Natural killer cell treated with Interleukin-12 subunit alpha and Interleukin-12 subunit beta and Interleukin-15 and Interleukin-18, amount 100 ng/mL, for 72 hours (primary cell): ENCODE measurements around the gene CROCC. TPM values are rescaled to one million over a fixed set of nuclear protein-coding genes. Genes with fewer than 3 reads are reported as not detected.
"Not testable (repeated sequence)": the region's sequence is repeated elsewhere in the genome, so short reads cannot be mapped to it uniquely, and the experiment has no call there.

ENCODE experiments used
- ATAC-seq, 2 donors: fragments of 150-1000 bp; cut with Tn5 transposase in 1 of 2; sonication (Bioruptor Pico), chemical (Tn5 transposase) in 1 of 2; 2 replicates each; pipeline ENCODE4 v1.10.0; 2021
- DNase-seq: peaks from one replicate; pipeline ENCODE4 v3.0.0; 2022; ENCODE audit warnings: low spot score
- H3K27ac Mint-ChIP-seq, 2 donors: 1 replicate in 1 of 2; 2 replicates in 1 of 2; pipeline ENCODE4 v1.8.0; 2022; ENCODE audit warnings: mixed read lengths in 2 of 2, mild to moderate bottlenecking in 1 of 2, moderate library complexity in 1 of 2
- H3K27me3 Mint-ChIP-seq, 2 donors: 1 replicate in 1 of 2; 2 replicates in 1 of 2; pipeline ENCODE4 v1.8.0; 2022; ENCODE audit warnings: mixed read lengths in 2 of 2
- H3K36me3 Mint-ChIP-seq: one replicate; pipeline ENCODE4 v1.8.0; 2022; ENCODE audit warnings: mixed read lengths
- H3K4me1 Mint-ChIP-seq, 2 donors: 1 replicate in 1 of 2; 2 replicates in 1 of 2; pipeline ENCODE4 v1.8.0; 2022; ENCODE audit warnings: low read depth in 2 of 2, mixed read lengths in 2 of 2, mild to moderate bottlenecking in 1 of 2
- H3K4me3 Mint-ChIP-seq: one replicate; pipeline ENCODE4 v1.8.0; 2022; ENCODE audit warnings: mixed read lengths
- H3K9me3 Mint-ChIP-seq: 2 replicates; pipeline ENCODE4 v1.8.0; 2022; ENCODE audit warnings: mixed read lengths
- total RNA-seq, 2 donors: library from RNA; stranded (reverse); gene quantifications; one replicate each; pipeline ENCODE4 v1.2.3, GENCODE V29; 2022

The CROCC gene
- total RNA-seq, 2 donors from 2014 or later = 21.0 to 29.3 TPM

GRCh38 chr1:16954579-16954978 lies 32.8 kb downstream of the CROCC start:
- DNase-seq = no peak
- H3K36me3 Mint-ChIP-seq = no peaks in the 10 kb centered on the region

DNA sequence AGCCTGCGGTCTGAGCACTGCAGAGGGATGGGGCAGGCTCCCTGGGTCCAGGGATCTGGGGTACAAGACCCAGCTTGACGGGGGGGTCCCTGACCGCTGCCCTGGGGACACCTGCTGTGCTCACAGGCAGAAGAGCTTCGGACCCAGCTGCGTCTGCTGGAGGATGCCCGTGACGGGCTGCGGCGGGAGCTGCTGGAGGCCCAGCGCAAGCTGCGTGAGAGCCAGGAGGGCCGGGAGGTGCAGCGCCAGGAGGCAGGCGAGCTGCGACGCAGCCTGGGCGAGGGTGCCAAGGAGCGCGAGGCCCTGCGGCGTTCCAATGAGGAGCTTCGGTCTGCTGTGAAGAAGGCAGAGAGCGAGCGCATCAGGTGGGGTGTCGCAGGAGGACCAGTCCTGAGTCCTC lies 33.5 kb downstream of the CROCC start:
- H3K4me3 Mint-ChIP-seq = no peak overlapping the region
- no peaks in the 10 kb centered on the region for H3K36me3 Mint-ChIP-seq
- ATAC-seq (no peak), DNase-seq (no peak)
- no peak overlapping the region for H3K27ac Mint-ChIP-seq
- H3K4me1 Mint-ChIP-seq = peaks cover 0 to 4% of the 10 kb centered on the region in 2 donors
- no peaks in the 10 kb centered on the region for H3K27me3 Mint-ChIP-seq
- H3K9me3 Mint-ChIP-seq = no peaks in the 10 kb centered on the region

More at GRCh38 chr1:16954579-16954978, 32.8 kb downstream of the CROCC start:
- H3K4me1 Mint-ChIP-seq = peaks cover 0 to 3% of the 10 kb centered on the region in 2 donors
- no peaks in the 10 kb centered on the region for H3K27me3 Mint-ChIP-seq
- no peaks in the 10 kb centered on the region for H3K9me3 Mint-ChIP-seq
- H3K27ac Mint-ChIP-seq = no peak overlapping the region
- no peak overlapping the region for H3K4me3 Mint-ChIP-seq
- ATAC-seq = no peak

DNA sequence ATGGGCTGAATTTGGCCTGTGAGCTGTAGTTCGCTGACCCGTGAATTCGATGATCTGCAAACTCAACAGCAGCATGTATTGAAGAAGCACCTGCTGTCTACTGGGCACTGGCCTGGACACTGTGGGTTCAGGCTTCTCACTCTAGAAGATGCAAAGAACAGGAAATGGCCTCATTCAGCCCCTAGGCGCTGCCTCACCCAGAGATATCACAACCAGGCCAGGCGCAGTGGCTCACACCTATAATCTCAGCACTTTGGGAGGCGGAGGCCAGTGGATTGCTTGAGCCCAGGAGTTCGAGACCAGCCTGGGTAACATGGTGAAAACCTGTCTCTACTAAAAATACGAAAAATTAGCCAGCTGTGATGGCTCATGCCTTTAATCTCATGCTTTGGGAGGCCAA lies 35.0 kb downstream of the CROCC start:
- Mint-ChIP-seq H3K4me3 (no peak overlapping the region), H3K27ac (no peak overlapping the region), H3K4me1 (peaks cover 0 to 11% of the 10 kb centered on the region in 2 donors), H3K36me3 (no peaks in the 10 kb centered on the region), H3K27me3 (no peaks in the 10 kb centered on the region), H3K9me3 (no peaks in the 10 kb centered on the region)
- no peak for ATAC-seq
- DNase-seq = no peak

- Mint-ChIP-seq H3K4me1 (peaks cover 0 to 10% of the 10 kb centered on the region in 2 donors), H3K4me3 (no peak overlapping the region), H3K27me3 (no peaks in the 10 kb centered on the region), H3K36me3 (no peaks in the 10 kb centered on the region), H3K9me3 (no peaks in the 10 kb centered on the region), H3K27ac (no peak overlapping the region)
- DNase-seq (no peak), ATAC-seq (no peak)
Measured at GRCh38 chr1:16957731-16958130, 36.0 kb downstream of the CROCC start.

- no peak for ATAC-seq
- no peak overlapping the region for H3K4me3 Mint-ChIP-seq
- no peak overlapping the region for H3K27ac Mint-ChIP-seq
- H3K36me3 Mint-ChIP-seq = no peaks in the 10 kb centered on the region
- no peaks in the 10 kb centered on the region for H3K9me3 Mint-ChIP-seq
- no peak for DNase-seq
- H3K27me3 Mint-ChIP-seq = no peaks in the 10 kb centered on the region
- H3K4me1 Mint-ChIP-seq = peaks cover 0 to 8% of the 10 kb centered on the region in 2 donors
Measured at GRCh38 chr1:16958475-16958874, 36.7 kb downstream of the CROCC start.

DNA sequence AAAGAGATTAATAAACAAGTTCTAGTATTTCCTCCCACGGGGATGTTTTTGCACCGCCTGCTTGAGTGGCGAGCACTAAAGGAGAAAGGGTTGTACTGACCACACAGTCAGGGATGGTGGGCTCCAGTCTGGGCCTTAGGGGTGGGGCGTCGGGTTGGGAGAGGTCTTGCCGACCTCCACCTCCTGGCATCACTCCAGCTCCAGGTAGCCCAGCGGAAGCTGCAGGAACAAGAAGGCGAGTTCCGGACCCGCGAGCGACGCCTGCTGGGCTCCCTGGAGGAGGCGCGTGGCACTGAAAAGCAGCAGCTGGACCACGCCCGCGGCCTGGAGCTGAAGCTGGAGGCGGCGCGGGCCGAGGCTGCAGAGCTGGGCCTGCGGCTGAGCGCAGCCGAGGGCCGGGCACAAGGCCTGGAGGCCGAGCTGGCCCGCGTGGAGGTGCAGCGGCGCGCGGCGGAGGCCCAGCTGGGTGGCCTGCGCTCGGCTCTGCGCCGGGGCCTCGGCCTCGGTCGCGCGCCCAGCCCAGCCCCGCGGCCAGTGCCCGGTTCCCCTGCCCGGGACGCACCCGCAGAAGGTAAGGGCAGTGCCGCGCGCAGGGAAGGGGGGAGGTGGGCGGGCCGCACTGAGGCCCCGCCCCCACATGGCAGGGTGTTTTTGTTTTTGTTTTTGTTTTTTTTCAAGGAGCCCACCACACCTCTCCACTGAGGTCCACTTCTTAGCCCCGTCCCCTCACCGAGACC lies 39.0 kb downstream of the CROCC start:
- Mint-ChIP-seq H3K4me1 (peaks cover 0 to 15% of the 10 kb centered on the region in 2 donors), H3K9me3 (no peaks in the 10 kb centered on the region), H3K36me3 (no peaks in the 10 kb centered on the region), H3K4me3 (peak overlapping the region; percentile 77), H3K27ac (peak overlapping the region in 1 of 2 donors; percentile 73), H3K27me3 (no peaks in the 10 kb centered on the region)
- ATAC-seq = peak; percentile 94
- DNase-seq = peak; percentile 88

GRCh38 chr1:16961297-16962133 lies 39.8 kb downstream of the CROCC start:
- ATAC-seq (no peak), DNase-seq (no peak)
- H3K4me3 Mint-ChIP-seq = peak overlapping the region; percentile 65
- no peaks in the 10 kb centered on the region for H3K36me3 Mint-ChIP-seq
- peaks cover 0 to 15% of the 10 kb centered on the region in 2 donors for H3K4me1 Mint-ChIP-seq
- peak overlapping the region in 1 of 2 donors; percentile 17 for H3K27ac Mint-ChIP-seq
- H3K27me3 Mint-ChIP-seq = no peaks in the 10 kb centered on the region
- H3K9me3 Mint-ChIP-seq = no peaks in the 10 kb centered on the region

- not testable (repeated sequence) for DNase-seq, H3K27ac Mint-ChIP-seq, ATAC-seq, H3K27me3 Mint-ChIP-seq, H3K4me3 Mint-ChIP-seq, H3K36me3 Mint-ChIP-seq, H3K9me3 Mint-ChIP-seq
- peaks cover 0 to 15% of the 10 kb centered on the region in 2 donors for H3K4me1 Mint-ChIP-seq
Measured at GRCh38 chr1:16964169-16964568, 42.4 kb downstream of the CROCC start.

GRCh38 chr1:16965486-16966067 lies 43.8 kb downstream of the CROCC start:
- Mint-ChIP-seq H3K4me1 (peaks cover 0 to 10% of the 10 kb centered on the region in 2 donors), H3K9me3 (no peaks in the 10 kb centered on the region), H3K27ac (peak overlapping the region in 1 of 2 donors; percentile 46), H3K36me3 (no peaks in the 10 kb centered on the region), H3K27me3 (no peaks in the 10 kb centered on the region), H3K4me3 (no peak overlapping the region)
- DNase-seq (no peak), ATAC-seq (no peak)

GRCh38 chr1:16966282-16966681 lies 44.6 kb downstream of the CROCC start:
- Mint-ChIP-seq H3K9me3 (no peaks in the 10 kb centered on the region), H3K36me3 (no peaks in the 10 kb centered on the region), H3K27me3 (no peaks in the 10 kb centered on the region), H3K27ac (no peak overlapping the region), H3K4me1 (peaks cover 0 to 10% of the 10 kb centered on the region in 2 donors), H3K4me3 (no peak overlapping the region)
- DNase-seq = no peak
- no peak for ATAC-seq

- DNase-seq (no peak), ATAC-seq (no peak)
- Mint-ChIP-seq H3K27ac (no peak overlapping the region), H3K4me3 (no peak overlapping the region), H3K4me1 (peaks cover 0 to 6% of the 10 kb centered on the region in 2 donors), H3K9me3 (no peaks in the 10 kb centered on the region), H3K27me3 (no peaks in the 10 kb centered on the region), H3K36me3 (no peaks in the 10 kb centered on the region)
Measured at GRCh38 chr1:16967095-16967575, 45.4 kb downstream of the CROCC start.

DNA sequence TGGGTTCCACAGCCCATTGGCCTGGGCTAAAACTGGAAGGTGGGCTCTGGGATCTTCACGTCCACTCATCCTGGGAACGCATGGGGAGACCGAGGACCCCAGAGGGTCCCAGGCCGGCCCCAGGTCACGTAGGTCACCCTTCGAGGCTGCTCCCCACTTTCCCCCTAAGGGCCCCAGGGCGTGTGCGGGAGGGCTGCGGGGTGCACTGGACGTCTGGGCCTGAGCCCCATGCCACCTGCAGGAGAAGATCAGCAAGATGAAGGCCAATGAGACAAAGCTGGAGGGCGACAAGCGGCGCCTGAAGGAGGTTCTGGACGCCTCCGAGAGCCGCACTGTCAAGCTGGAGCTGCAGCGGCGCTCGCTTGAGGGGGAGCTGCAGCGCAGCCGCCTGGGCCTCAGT lies 46.2 kb downstream of the CROCC start:
- ATAC-seq (no peak), DNase-seq (no peak)
- Mint-ChIP-seq H3K9me3 (no peaks in the 10 kb centered on the region), H3K27me3 (no peaks in the 10 kb centered on the region), H3K4me1 (peaks cover 0 to 6% of the 10 kb centered on the region in 2 donors), H3K4me3 (no peak overlapping the region), H3K27ac (no peak overlapping the region), H3K36me3 (no peaks in the 10 kb centered on the region)

- no peaks in the 10 kb centered on the region for H3K27me3 Mint-ChIP-seq
- no peak overlapping the region for H3K4me3 Mint-ChIP-seq
- DNase-seq = no peak
- peaks cover 0 to 6% of the 10 kb centered on the region in 2 donors for H3K4me1 Mint-ChIP-seq
- no peaks in the 10 kb centered on the region for H3K9me3 Mint-ChIP-seq
- no peak overlapping the region for H3K27ac Mint-ChIP-seq
- H3K36me3 Mint-ChIP-seq = no peaks in the 10 kb centered on the region
- ATAC-seq = no peak
Measured at GRCh38 chr1:16968372-16968771, 46.6 kb downstream of the CROCC start.
